HG03139 (cell line): ENCODE results near the gene AK4.
"Not testable (repeated sequence)": the region's sequence is repeated elsewhere in the genome, so short reads cannot be mapped to it uniquely, and the experiment has no call there.

ENCODE experiments used
- ATAC-seq: cut with Tn5 transposase; IDR thresholded peaks from one replicate; pipeline ENCODE4 v1.9.1; 2021; ENCODE audit not compliant: unreplicated experiment

The AK4 gene

DNA sequence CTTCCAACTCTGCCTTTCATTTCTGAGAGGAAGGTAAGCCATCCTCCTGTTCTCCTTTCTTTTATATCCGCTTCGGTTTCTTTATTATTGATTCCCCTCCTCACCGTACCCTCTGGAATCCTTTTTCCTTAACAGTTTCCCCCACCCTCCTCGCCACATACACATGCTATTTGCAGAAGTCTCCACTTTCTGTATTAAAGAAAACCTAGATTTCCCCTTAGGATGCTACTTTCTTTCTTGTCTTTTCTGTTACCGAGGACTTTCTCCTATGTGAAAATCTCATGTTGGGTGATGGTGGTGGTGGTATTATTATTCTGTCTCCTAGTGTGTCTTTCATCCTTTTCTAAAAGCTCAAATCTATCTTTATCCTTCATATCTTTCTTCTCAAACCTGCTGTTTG lies 62.3 kb downstream of the AK4 start:
- ATAC-seq, result no peak

DNA sequence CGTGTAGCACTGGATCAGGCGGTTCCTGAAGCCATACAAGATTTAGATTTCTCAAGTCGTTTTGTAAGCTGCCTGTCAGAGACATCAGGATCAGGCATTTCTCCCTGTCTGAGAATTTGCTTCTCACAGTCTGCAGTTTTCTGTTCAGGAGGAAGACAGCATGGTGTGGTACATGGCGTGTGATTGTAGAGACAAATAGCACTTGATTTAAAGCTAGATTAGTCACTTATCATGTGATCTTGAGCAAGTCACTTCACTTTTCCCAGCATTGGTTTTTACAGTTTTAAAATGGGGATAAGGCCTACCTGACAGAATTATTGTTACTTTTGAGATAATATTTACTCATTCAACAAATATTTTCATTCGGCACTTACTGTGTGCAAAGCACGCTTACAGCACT lies 63.3 kb downstream of the AK4 start:
- no peak for ATAC-seq

DNA sequence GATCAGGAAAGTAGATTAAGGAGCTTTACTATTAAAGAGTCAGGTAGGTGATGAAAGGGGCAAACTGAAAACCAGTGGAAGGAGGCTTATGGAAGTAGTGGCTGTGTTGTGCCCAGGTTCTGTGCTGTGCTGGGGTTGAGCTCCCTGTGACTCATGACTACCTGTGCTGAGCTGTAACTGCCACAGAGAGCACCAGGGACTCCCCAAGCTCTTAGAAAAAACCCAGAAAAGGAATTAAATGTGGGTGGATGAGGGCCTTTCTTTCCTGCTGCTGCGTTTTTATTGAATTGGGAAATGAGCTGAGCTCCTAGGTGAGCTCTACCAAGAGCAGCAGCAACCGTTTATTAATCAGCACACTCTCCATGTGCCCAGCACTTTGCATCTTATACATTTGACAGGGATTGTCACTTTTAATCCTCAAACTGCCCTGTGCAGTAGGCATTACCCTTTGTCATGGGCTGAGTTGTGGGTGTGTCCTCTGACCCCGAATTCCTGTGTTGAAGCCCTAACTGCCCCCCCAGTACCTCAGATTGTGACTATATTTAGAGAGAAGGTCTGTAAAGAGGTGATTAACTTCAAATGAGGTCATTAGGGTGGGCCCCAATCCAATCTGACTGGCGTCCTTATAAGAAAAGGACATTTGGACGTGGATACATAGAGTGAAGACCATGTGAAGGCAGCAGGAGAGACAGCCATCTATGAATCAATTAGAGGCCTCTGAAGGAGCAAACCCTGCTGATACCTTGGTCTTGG lies 65.4 kb downstream of the AK4 start:
- ATAC-seq, result no peak

DNA sequence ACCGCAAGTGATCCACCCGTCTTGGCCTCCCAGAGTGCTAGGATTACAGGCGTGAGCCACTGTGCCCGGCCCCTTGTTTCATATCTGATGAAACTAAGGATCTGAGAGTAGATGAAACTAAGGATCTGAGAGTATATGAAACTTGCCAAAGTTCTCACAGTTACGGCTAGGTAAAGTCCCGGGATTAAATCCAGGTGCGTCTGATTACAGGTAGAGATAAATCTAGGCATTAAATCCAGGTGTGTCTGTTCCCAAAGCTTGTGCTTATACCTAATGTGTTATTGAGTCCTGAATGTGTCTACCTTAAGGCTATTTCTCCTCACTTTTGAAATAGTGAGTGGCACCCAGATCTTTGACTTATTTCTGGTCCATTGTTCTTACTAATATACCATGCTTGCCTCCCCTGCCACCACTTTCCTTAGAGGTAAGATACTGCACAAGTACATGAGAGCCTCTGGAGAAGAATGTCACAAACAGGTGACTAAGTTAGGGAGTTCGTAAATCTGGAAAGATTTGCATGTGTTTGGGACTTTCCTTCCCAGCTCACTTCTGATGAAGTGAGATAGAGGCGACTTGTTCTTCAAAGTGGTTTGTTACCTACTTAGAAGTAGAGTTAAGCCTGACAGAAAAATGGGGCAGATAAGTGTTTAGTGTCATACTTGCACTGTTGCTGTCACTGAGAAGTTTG lies 66.5 kb downstream of the AK4 start:
- ATAC-seq, result no peak

DNA sequence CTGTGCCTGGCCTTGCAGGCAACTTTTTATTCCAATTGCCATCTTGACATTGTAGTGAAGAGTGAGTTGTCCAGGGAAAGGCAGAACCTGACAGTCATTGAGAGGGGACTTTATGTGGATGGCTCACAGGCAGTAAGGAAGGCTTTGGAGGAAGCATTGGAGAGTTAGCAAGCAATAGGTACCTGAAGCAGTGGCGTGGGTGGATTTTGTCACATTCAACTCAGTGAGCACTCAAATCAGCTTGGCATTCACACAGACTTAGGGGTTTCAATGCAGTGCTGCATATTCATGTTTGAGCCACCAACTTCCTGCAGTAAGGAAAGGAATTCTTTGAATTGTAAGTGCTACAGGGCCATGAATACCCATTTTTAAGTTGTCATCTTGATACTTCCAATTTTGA lies 69.0 kb downstream of the AK4 start:
- no peak for ATAC-seq

DNA sequence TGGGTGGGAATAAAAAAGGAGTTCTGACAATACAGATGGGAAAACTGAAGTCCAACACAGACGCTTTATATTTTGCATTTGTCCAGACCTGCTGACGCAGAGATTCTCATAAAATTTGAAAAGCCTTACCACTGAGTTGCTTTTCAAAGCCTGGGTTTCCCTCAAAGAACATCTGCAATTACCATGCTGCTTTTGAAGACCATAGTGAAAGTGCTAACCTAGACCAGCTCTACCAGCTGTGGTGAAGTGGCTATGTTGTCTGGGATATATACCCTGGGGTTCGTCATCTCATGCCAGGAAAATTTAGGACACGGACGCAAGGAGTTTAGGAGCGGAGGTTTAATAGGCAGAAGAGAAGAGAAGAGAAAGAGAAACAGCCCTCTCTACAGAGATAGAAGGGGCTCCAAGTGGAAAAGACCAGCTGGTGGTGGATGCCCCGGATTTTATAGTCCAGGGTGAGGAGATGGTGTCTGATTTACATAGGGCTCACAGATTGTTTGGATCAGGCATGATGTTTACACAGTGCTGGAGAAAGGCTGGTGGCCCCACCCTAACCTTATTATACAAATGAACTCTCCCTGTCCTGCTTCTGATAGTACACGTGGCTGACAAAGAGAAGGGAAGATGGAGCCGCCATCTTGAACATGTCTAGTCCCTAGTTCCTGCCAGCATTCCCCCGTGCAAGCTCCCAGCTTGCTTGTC lies 73.8 kb downstream of the AK4 start:
- no peak for ATAC-seq

DNA sequence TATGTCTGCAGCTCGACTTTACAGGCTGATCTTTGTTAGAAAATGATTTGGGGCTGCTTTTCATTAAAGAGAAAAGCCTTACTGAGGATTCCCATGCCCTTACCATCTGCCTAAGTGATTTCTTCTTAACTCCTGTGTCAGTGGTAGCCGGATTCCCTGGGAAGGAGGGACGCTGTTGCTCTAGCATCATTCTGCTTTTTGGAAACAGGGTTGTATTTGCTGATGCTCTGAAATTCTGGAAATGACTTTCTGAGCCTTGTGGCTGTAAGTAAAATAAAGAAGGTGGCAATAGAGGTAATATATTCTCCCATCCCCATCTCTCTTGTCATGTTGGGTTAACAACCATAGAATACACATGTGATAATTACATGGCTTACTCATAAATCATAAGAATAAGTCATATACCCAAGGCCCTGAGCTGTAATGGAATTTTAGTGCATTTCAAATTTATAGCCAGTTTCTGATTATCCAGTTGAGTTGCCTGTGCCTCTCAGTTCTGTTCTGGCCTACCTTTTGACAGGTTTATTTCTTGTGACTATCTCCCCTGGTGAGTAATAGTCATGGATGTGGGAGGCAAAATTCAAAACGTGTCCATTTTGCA lies 74.4 kb downstream of the AK4 start:
- no peak for ATAC-seq

DNA sequence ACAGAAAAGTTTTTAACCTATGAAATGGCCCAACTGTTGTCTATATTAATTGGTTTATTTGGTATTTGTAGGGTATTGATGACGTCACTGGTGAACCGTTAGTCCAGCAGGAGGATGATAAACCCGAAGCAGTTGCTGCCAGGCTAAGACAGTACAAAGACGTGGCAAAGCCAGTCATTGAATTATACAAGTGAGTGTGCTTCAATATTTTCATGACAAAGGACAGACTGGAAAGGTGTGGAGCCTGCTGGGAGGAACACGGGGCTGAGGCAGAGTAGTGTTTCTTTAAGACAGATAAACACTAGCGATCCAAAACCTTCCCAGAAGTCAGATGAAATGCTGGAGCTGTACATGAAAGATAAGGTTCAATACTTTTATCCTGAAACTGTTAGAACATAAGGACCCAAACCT lies 76.7 kb downstream of the AK4 start:
- no peak for ATAC-seq

DNA sequence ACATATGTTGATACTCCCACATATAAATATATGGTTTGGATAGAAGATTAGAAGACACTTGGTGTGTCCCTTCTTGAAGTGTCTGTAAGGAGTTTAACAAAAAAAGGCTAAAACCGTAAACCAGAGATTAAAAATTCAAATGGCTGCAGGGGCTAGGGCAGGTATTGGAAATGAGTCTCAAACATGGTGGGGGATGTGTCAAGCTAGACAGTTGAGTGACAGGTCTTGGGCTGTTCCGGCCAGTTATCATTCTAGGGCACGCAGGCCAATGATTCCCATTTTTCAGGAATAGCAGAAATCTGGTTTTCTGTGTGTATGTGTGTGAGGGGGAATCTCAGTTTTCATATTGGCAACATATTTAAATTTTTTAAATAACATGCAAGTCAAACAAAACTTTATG lies 77.2 kb downstream of the AK4 start:
- ATAC-seq, result no peak

DNA sequence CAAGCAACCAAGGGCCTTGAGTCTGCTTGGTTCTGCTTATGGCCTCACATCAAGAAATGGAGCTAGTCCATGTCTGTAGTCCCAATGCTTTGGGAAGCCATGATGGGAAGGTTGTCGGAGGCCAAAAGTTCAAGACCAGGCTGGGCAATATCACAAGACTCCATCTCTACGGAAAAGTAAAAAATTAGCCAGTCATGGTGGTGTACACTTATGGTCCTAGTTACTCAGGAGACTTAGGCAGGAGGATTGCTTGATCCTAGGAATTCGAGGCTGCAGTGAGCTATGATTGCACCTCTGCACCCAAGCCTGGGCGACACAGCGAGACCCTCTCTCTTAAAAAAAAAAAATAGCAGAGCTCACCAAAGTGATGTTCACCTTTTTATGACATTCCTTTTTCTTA lies 81.2 kb downstream of the AK4 start:
- no peak for ATAC-seq

DNA sequence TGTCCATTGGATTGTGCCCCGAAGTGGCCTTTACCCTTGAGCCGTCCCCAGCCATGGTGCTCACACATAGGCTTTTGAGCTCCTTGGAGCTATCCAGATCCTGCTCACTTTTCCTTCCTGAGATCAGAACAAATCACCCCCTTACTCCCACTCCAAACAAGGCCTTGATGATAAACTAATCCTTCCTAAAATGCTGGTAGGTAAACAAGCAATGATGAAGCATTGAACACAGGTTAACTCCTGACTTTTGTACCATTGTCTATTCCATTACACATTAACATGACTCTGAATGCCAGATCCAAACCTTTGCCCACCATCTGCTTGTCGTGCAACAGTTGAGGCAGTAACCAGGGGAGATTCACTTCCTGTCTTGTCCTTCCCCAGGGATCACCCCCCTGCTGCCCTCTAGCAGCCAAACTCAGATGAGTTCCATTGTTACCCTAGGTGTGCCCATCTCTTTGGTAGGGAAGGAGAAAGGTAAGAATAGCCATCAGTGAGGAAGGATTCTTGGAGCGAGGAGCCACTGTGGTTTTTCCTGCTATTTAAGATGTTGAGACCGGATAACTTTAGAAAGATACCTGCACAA lies 81.8 kb downstream of the AK4 start:
- no peak for ATAC-seq

DNA sequence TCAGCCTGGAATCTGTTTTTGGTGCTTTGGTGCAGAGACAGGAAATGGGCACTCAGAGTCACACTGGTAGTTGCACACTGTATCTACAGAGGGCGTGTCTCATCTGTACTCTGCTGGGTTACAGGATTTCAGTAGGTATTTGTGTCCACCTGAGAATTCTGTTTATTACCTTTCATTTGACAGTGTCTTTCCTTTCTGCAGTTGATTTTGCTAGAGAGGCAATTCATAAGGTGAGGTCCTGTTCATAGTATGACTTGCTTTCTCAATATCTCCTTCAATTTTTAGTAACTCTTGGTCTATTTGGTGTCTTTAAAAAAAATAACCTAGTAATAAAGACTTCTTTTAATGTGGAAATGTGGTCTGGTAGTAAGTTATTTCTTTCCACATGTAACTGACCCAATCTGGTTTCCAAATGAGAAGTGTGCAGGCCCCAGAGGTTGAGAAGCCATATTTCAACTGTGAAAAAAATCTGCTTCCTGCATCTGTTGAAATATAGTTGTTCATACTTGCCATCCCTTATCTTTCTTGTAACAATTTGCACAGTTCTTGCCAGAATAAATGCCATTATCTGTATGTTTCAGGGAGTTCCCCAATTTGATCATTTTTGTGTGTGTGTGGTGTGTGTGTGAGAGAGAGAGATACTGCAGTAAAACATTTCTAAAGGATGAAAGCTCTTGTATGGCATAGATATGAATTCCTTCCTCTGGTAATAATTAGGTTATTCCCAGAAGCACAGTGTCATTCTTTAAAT lies 82.9 kb downstream of the AK4 start:
- ATAC-seq, result peak; percentile 62

DNA sequence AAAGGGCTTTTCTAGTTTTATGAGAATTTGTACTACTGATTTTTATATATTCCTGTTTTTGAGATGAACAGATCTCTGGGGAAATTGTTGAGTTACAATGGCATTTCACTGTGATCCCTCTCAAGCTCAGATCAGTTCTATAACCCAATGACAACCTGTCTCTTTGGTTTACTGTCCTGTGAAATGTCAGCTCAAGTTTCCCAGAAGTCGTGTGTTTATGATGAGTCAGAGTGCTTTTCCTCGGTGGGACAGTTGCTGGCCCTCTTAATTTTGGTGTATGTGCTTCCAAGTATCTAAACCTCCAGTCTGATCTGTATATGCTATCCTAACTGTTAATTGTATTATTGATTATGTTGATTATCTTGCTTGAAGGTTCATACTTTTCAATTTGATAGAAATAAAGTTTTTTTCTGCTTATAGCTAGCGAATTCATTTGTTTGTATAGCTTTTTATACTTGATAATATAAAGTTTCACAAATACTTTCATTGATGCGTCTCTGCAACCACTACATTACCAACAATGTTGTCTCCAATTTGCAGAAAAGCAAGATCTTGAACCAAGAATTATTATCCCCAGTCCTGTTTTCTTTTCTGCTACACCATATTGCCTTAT lies 83.8 kb downstream of the AK4 start:
- ATAC-seq, result no peak

DNA sequence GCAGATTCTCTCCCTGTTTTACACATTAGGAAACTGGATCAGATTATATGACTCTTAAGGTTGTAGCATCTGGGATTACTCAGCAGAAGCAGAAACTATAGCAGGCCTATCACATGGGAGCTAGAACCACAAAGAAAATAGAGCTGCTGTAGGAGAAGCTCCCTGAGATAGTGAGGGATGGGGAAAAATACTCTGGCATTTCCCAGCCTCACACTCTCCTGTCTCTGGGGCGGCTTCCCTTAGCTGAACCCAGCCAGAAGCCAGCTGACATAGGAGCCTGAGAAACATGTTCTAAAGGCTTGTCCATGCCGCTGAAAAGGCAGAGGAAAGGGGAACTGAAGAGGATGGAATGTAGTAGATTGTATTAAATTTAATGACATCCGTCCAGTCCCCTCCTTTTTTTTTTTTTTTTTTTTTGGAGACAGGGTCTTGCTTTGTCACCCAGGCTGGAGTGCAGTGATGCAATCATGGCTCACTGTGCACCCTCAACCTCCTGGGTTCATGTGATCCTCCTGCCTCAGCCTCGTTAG lies 84.5 kb downstream of the AK4 start:
- no peak for ATAC-seq

DNA sequence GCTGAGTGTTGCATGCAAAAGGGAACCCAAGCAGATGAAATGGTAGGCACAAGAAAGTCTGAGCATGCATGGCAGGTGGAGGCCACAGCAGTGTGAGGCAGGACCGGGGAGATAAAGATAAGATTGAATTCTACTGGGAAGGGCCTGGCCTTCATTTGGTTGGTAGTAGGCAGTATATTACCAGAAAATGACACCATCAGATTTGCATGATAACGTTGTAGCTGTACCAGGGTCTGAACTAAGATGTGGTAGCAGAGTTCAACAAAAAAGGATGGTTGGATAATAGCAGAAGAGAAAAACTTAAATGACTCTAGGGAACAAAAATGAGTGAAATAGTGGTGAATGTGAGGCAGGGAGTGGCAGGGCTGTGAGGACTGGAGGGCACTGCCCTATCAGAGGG lies 85.8 kb downstream of the AK4 start:
- no peak for ATAC-seq

DNA sequence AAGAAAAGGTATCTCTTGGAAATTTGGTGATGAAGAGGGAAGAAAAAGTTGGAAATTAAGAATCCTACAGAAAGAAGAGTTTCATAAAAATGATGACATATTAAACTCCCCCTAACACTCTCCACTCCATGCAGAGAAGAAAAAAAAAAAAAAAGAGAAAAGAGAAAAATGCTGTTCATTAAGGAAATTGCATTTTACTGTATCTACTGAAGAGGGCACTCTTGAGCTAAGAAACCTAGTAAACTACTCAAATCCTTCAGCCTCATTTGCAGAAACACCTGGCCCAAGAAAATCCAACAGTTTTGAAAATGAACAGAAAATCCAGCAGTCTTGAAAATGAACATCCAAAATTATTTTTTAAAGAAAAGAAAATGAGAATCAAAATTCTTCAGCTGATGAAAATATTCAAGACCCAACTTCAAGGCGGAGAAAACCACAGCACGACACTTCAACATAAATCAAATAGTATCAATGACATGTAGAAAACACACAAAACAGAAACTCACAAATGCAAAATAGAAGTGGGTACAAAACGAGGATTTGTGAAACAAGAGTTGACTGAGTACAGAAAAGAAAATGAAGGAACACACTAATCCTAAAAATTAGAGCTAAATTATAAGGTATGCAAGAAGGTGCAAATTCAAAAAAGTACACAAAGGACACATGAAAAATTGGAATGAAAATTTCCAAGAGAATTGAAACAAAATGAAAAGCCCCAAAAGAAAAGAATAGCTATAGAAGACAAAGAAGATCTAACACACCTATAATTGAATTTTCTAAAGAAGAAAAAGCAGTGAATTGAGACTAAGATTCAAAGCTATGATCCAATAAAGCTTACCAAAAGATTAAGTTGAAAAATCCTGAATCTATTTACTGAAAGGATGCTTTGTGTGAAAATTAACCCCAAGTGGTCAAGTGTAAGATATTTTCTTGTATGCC lies 88.1 kb downstream of the AK4 start:
- no peak for ATAC-seq

DNA sequence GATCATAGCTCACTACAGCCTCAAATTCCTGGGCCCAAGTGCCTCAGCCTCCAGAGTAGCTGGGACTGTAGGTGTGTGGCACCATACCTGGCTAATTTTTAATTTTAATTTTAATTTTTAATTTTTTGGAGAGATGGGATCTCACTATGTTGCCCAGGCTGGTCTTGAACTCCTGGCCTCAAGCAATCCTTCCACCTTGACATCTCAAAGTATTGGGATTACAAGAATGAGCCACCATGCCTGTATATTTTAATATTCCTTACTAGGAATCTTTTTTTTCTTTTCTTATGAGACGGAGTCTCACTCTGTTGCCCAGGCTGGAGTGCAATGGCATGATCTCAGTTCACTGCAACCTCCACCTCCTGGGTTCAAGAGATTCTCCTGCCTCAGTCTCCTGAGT lies 89.1 kb downstream of the AK4 start:
- ATAC-seq, result not testable (repeated sequence)

DNA sequence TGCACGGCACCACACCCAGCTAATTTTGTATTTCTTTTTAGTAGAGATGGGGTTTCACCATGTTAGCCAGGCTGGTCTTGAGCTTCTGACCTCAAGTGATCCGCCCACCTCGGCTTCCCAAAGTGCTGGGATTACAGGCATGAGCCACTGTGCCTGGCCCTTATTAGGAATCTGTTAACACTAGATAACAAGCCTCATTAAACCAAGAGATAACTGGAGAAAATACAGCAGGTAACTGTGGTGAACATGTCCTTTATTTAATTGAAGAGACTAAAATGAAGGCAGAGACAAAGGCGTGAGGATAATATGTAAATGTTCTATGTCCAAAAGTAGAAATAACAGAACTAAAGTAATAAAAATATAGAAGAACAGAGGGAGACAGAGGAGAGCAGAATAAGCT lies 89.5 kb downstream of the AK4 start:
- no peak for ATAC-seq

DNA sequence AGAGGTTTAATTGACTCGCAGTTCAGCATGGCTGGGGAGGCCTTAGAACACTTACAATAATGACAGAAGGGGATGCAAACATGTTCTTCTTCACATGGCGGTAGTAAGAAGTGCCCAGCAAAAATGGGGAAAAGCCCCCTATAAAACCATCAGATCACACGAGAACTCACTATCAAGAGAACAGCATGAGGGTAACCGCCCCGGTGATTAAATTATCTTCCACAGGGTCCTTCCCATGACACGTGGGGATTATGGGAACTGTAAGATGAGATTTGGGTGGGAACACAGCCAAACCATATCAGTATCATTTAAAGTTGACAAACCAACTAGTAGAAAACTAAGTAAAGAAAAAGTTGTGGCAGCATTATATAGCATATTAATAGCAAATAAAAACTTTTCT lies 90.0 kb downstream of the AK4 start:
- ATAC-seq, result no peak
